HG02798 (cell line): ENCODE results near the gene SLC26A11.
"Not testable (repeated sequence)": the region's sequence is repeated elsewhere in the genome, so short reads cannot be mapped to it uniquely, and the experiment has no call there.

Experiments
- ATAC-seq: cut with Tn5 transposase; IDR thresholded peaks from one replicate; pipeline ENCODE4 v1.9.1; 2021; ENCODE audit warnings: mild to moderate bottlenecking; ENCODE audit not compliant: unreplicated experiment, poor library complexity

SLC26A11 gene

GRCh38 chr17:80295559-80295958 lies 75.3 kb downstream of the SLC26A11 start:
- no peak for ATAC-seq

GRCh38 chr17:80296221-80296620 lies 76.0 kb downstream of the SLC26A11 start:
- ATAC-seq = no peak

- ATAC-seq = no peak
Measured at GRCh38 chr17:80297996-80298560, 77.9 kb downstream of the SLC26A11 start.

GRCh38 chr17:80299350-80300100 lies 79.3 kb downstream of the SLC26A11 start:
- not testable (repeated sequence) for ATAC-seq

GRCh38 chr17:80300756-80301155 lies 80.5 kb downstream of the SLC26A11 start:
- not testable (repeated sequence) for ATAC-seq
